HG03097 (cell line): ENCODE measurements around the gene BLOC1S2.
"Not testable (repeated sequence)": the region's sequence is repeated elsewhere in the genome, so short reads cannot be mapped to it uniquely, and the experiment has no call there.

ENCODE experiments used
- ATAC-seq: cut with Tn5 transposase; IDR thresholded peaks from one replicate; pipeline ENCODE4 v1.9.1; 2021; ENCODE audit not compliant: unreplicated experiment, low FRiP score

BLOC1S2 gene

DNA sequence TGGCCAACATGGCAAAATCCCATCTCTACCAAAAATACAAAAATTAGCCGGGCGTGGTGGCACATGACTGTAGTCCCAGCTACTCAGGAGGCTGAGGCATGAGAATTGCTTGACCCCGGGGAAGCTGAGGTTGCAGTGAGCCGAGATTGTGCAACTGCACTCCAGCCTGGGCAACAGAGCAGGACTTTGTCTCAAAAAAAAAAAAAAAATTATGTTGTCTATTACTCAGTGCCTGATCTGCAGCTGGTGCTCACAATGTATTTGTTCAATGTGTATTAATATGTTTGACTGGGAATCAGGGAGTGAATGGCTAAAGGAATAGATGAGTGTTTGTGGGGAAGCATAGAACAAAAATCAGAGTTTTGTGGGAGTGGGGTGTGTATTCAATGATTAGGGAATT is 5.8 kb upstream of the BLOC1S2 start:
- not testable (repeated sequence) for ATAC-seq

DNA sequence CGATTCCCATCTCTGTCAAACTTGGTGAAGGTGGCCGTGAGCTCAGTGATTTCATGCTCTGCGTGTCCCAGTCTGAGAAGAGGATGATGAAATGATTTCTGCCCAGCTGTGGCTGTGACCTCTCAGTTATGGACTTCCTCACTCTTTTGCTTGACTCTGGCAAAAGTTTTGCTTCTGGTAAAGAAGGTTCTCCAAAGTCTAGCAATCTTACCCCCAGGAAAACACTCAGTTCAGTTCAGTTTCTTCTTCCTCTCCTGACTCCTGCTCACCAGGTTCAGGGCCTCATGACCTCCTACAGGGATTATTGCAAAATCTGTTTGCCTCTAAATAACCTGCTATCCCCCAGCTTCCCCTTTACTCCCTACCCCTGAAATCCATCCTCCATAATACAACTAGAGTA is 4.9 kb upstream of the BLOC1S2 start:
- no peak for ATAC-seq

DNA sequence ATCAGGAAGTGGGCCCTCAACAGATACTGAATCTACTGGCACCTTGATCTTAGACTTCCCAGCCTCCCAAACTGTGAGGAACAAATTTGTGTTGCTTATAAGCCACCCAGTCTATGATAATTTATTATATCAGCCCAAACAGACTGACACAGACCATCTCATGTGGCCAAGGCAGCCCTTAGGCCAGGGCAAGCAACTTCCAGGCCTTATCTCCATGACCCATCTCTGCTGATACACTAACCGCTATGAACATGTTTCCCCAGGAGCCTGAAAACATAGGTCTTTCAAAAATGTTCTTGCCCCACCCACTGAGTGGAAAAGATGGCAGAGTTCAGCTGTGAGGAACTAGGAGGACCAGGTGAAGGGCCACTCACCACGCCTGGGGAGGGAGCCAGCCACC is 3.2 kb upstream of the BLOC1S2 start:
- ATAC-seq, result no peak

DNA sequence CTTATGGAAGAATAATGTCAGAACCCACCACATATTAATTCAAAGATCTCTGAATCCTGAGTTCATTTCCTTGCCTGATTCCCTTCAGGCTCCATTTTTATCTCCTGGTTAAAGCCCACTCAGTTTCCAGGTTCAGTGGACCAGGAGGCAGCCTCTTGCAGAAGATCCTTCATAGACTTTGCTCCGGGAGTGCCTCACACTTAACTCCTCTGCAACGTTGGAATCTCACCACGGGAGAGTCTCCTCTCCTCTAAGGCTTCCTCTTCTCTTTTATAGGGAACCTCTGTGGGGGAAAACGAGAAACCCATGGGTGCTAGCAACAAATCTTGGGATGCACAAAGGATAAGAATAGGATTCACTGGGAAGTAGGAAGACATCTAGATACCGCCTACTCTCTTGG is 1.7 kb upstream of the BLOC1S2 start:
- no peak for ATAC-seq

DNA sequence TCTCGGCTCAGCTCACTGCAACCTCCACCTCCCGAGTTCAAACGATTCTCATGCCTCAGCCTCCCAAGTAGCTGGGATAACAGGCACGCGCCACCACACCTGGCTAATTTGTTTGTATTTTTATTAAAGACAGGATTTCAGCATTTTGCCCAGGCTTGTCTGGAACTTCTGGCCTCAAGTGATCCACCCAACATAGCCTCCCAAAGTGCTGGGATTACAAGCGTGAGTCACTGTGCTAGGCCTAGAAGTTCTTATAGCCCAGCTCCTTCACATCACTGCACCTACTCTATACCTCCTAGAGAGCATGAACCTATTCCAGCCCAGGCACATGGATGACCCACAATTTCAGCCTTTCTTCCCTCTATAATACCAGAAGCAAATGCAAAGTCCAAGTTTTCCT is 1.3 kb upstream of the BLOC1S2 start:
- ATAC-seq, result no peak

DNA sequence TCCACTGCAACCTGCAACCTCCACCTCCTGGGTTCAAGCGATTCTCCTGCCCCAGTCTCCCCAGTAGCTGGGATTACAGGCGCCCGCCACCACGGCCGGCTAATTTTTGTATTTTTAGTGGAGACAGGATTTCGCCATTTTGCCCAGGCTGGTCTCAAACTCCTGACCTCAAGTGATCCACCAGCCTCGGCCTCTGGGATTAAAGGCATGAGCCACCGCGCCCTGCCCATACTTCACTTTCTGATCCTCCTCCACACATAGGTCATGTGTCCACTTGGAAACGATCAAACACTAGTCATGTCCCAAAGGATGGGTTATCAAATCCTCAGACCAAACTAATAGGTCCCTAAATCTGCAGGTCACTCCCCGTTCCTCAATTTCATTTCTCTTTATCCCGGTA is 1.2 kb downstream of the BLOC1S2 start:
- ATAC-seq, result not testable (repeated sequence)

DNA sequence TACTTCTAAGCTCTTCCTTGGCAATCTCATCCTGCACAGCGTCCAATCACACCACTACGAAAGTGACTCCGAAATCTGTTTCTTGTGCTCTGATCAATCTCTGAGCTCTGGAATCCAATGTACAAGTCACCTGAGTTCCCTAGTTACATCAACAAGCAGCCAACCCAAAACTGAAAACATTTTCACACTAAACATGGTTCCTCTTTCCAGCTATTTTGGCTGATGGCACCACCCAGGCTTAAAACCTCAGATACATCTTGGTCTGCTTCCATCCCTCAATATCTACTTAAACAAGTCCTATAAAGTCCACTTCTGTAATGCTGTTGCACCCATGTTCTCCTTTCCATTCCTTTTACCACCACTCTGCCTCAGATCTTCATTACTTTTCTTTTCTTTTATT is 3.6 kb downstream of the BLOC1S2 start:
- no peak for ATAC-seq

DNA sequence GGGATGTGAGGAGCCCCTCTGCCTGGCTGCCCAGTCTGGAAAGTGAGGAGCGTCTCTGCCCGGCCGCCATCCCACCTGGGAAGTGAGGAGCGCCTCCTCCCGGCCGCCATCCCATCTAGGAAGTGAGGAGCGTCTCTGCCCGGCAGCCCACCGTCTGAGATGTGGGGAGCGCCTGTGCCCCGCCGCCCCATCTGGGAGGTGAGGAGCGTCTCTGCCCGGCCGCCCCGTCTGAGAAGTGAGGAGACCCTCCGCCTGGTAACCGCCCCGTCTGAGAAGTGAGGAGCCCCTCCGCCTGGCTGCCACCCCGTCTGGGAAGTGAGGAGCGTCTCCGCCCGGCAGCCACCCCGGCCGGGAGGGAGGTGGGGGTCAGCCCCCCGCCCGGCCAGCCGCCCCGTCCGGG is 9.5 kb downstream of the BLOC1S2 start:
- ATAC-seq, result not testable (repeated sequence)

DNA sequence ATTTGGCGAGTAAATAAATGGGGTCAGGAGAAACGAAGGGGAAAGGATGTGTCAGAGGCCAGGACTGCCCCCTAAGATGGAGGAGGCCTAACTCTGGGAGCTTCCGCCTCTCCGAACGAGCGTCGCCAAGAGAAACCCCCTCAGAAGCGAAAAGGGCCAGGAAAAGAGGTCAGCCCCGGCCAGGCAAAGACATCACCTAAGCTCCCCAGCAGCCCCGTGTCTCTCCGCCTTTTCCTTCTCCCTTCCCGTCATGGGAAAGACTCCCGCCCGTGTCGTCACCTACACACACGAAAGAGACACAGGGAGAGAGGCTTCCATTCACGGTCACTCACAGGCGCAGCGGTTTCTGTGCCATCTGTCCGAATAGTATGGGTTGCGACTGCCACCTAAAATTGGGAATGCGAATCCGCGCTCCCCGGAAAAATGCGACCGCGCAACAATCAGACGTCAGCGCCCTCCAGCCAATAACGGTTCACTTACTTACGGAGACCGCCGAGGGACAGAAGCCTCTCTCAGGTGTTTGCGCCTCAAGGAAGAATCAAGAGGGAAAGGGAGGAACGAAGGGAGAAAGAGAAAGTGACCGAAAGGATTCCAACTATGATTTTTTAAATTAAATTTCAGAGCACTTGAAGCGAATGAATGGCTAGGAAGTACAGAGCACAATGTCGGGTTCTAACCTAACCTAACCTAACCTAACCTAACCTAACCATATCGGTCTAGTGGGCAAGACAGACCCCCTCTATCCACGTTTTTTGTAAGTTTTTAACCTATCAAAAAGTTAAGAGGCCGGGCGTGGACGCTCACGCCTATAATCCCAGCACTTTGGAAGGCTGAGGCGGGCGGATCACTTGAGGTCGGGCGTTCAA is 19.0 kb downstream of the BLOC1S2 start, which contains the start of gene CWF19L1:
Gene CWF19L1 (minus strand): TSS at position 400 of the 866 bp plus-strand sequence. CDS start 45 bp downstream, at position 355.
- ATAC-seq, result peak; percentile 67

DNA sequence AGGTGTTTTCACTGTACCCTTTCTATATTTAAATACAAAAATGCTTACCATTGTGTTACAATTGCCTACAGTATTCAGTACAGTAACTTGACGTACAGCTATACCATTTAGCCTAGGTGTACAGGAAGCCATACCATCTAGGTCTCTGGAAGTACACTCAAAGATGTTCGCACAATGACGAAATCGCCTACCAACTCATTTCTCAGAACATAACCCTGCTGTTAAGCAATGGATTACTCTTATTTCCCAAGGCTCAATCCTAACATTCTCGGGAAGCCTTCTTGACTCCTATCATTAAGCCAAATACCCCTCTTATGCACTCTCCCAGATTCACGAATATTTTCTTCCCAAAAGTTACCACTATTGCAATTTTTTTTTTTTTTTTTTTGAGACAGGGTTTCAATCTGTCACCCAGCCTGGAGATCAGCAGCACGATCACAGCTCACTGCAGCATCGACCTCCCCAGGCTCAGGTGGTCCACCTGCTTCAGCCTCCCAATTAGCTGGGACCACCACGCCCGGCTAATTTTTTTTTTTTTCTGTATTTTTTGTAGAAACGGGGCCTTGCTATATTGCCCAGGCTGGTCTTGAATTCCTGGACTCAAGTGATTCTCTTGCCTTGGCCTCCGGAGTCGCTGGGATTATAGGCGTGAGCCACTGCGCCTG is 20.5 kb downstream of the BLOC1S2 start:
- no peak for ATAC-seq

DNA sequence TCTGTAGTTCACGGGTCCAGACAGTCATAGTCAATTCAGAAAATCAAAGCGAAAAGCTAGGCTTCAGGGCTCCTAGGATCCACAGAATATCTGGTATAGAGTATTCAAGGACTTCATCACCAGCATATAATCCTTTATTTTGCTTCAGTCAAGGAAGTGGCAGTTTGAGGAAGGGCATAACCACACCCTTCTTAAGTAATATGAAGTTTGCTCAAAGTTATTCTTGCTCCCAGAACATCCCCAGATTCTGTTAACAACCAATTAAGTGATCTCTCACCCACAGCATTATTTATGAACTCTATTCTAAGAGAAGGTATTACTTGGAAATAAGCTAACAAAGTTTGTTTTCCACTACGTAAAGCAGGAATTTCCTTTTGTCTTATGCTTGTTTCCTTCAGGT is 32.3 kb downstream of the BLOC1S2 start:
- no peak for ATAC-seq

DNA sequence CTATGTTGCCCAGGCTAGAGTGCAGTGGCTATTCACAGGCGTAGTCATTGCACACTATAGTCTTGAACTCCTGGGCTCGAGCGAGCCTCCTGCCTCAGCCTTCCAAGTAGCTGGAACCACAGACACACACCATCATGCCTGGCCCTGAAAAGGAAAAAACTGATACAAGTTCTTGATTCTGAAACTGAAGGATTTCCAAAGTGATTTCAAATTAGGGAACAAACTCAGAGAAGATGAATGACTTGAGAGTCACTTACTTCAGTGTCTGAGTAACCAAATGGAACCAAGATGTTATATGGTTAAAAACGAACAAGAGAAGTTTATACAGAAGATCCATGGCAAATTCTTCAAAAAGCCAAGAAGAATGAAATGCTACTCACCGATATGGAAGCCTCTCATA is 33.4 kb downstream of the BLOC1S2 start:
- ATAC-seq, result no peak

DNA sequence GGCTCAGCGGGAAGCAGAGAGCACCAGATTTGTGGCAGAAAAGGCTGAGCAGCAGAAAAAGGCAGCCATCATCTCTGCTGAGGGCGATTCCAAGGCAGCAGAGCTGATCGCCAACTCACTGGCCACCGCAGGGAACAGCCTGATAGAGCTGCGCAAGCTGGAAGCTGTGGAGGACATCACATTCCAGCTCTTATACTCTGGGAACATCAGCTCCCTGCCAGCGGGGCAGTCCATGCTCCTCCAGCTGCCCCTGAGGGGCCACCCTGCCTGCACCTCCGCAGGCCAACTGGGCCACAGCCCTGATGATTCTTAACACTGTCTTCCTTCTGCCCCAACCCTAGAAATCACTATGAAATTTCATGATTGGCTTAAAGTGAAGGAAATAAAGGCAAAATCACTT is 37.7 kb downstream of the BLOC1S2 start:
- no peak for ATAC-seq

DNA sequence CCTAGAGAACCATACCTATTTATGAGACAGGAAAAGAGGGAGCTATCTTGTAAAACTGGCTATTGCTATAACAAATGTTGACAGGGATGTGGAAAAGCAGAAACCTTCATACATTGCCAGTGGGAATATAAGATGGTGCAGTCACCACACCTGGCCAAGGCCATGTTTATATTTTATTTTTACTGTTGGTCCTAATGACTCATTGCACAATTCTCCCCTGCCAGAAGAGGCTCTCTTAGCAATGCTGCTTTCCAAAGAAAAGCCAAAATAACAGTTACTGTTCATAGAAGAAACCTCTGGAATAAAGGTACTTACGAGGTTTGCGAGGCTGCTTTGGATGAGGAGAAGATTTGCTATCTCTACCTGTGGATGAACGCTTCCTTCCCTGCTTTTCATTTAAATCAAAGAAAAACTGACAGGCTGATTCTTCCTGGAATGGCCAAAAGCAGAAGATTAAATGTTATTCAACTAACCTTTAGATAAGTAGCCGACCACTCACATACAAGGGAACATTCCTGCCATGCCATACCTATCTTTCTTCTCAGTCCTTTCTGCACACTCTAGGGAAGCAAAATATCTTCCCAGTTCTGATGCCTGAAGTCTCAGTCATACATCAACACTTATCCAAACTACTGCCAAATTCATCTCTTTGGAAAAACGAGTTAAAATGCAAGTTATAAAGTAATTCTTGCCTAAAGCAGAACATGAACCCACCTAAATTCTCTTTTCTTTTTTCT is 40.8 kb downstream of the BLOC1S2 start:
- ATAC-seq, result no peak

DNA sequence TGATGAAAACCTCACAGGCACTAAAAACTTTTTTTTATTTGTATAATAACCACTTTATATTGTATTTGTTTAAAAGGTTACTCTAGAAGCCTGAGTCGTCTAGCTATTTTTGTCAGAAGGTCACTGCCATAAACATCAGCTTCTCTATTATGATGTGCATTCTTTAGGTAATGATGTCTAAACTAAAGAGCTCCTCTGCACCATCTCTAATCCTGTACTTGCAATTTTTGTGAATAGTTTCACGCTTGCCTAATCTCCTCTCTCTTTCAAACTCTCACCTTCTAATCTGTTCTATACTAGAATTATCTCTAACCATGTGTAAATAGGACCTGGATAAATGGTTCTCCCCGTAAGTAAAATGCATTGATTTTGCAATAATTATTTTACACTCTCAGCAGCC is 46.6 kb downstream of the BLOC1S2 start:
- ATAC-seq, result no peak

DNA sequence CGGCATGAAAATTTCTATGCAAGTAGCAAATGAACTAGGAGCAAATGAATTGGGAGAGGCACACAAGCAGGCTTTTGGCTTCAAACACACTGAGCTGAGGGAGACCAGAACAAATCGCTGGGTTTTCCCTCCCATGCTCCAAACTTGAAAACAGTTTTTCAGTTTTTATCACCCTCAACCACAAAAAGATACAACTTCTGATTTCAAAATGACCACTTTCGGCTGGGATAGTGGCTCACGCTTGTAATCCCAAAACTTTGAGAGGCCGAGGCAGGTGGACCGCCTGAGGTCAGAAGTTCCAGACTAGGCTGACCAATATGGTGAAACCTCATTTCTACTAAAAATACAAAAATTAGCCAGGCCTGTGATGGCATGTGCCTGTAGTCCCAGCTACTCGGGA is 48.1 kb downstream of the BLOC1S2 start:
- ATAC-seq, result no peak

DNA sequence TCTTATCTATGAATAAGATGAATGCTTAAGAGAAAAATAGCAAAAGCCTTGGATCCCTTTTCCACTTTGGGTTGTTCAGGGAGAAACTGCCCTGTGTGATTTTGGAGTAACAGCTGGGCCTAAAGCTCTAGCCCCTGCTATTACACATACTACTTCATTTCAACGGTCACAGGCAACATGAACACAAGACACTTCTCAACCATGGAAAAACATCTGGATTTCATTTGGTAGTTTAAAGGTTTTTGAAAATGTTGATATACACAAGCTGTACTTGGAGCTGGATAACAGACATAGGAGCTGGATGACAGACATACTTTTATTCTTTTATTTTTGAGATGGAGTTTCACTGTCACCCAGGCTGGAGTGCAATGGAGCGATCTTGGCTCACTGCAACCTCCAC is 54.4 kb downstream of the BLOC1S2 start:
- ATAC-seq, result no peak

DNA sequence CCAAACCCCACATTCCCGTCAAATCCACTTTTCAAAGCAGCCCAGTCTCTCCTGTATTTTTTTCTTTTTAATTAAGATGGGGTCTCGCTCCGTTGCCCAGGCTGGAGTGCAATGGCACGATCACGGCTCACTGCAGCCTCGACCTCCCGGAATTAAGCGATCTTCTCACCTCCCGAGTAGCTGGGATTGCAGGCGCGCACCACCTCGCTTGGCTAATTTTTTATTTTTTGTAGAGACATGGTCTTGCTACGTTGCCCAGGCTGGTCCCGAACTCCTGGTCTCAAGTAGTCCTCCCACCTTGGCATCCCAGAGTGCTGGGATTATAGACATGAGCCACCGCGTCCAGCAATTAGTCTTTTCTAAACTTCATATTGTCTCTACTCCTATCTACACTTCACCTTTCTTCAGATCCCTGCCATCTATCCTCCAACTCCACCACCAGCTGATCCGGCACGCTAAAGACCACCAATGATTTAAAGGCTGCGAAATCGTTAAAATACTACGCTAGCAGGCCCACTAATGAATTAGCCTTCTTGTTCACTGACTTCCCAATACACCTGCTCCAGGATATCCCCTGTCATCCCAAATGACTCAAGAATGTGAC is 56.6 kb downstream of the BLOC1S2 start:
- no peak for ATAC-seq

DNA sequence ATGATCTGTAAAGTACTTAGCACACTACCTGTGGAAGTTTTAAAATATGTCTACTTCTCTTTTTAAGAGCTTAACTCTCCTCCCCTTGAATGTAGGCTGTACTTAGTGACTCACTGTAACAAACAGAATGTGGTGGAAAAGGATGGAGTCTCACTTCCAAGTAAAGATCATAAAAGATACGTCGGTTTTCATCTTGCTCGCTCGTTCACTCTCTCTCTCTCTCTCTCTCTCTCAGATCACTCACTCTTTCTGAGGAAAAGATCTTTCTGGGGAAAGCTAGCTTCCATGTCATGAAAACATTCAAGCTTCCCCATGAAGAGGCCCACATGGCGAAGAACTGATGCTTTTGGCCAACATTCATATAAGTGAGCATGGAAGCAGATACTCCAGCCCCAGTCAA is 62.6 kb downstream of the BLOC1S2 start:
- ATAC-seq, result no peak
